ENCODE measurements around the gene RNF41. TPM values are rescaled to one million over a fixed set of nuclear protein-coding genes. Genes with fewer than 3 reads are reported as not detected.
A peak's percentile ranks its signal among the peaks of the same experiment; 100 is the strongest.

Gene RNF41
- total RNA-seq, 1 donor from 2014 or later: 50.8 TPM

GRCh38 chr12:56242986-56243385, 21.3 kb upstream of the RNF41 start:
- H3K4me1 Mint-ChIP-seq (ENCODE audit: low read depth): no peaks in the 10 kb centered on the region
- H3K27me3 Mint-ChIP-seq: no peaks in the 10 kb centered on the region
- DNase-seq (ENCODE audit: low spot score, unreplicated experiment): no peak
- H3K36me3 Mint-ChIP-seq (ENCODE audit: insufficient read depth): peaks cover 26% of the 10 kb centered on the region
- no peaks in the 10 kb centered on the region for H3K9me3 Mint-ChIP-seq (ENCODE audit: low read depth)
- TF ChIP-seq, protein P1, sequence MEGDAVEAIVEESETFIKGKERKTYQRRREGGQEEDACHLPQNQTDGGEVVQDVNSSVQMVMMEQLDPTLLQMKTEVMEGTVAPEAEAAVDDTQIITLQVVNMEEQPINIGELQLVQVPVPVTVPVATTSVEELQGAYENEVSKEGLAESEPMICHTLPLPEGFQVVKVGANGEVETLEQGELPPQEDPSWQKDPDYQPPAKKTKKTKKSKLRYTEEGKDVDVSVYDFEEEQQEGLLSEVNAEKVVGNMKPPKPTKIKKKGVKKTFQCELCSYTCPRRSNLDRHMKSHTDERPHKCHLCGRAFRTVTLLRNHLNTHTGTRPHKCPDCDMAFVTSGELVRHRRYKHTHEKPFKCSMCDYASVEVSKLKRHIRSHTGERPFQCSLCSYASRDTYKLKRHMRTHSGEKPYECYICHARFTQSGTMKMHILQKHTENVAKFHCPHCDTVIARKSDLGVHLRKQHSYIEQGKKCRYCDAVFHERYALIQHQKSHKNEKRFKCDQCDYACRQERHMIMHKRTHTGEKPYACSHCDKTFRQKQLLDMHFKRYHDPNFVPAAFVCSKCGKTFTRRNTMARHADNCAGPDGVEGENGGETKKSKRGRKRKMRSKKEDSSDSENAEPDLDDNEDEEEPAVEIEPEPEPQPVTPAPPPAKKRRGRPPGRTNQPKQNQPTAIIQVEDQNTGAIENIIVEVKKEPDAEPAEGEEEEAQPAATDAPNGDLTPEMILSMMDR (IDR thresholded peaks at IDR 0.05; ENCODE audit: unreplicated experiment): no peak
- H3K4me3 Mint-ChIP-seq (ENCODE audit: low read depth): no peak overlapping the region
- no peak overlapping the region for H3K27ac Mint-ChIP-seq

GRCh38 chr12:56241424-56242303, 19.9 kb upstream of the RNF41 start:
- Mint-ChIP-seq H3K36me3 (ENCODE audit: insufficient read depth) (peaks cover 24% of the 10 kb centered on the region), H3K4me3 (ENCODE audit: low read depth) (no peak overlapping the region), H3K4me1 (ENCODE audit: low read depth) (no peaks in the 10 kb centered on the region), H3K27ac (no peak overlapping the region), H3K27me3 (no peaks in the 10 kb centered on the region), H3K9me3 (ENCODE audit: low read depth) (no peaks in the 10 kb centered on the region)
- DNase-seq (ENCODE audit: low spot score, unreplicated experiment): no peak
- TF ChIP-seq, protein P1 (IDR thresholded peaks at IDR 0.05; ENCODE audit: unreplicated experiment): no peak

- H3K27me3 Mint-ChIP-seq: no peaks in the 10 kb centered on the region
- TF ChIP-seq, protein P1 (IDR thresholded peaks at IDR 0.05; ENCODE audit: unreplicated experiment): no peak
- H3K36me3 Mint-ChIP-seq (ENCODE audit: insufficient read depth): peaks cover 16% of the 10 kb centered on the region
- H3K4me1 Mint-ChIP-seq (ENCODE audit: low read depth): peaks cover 7% of the 10 kb centered on the region
- H3K4me3 Mint-ChIP-seq (ENCODE audit: low read depth): no peak overlapping the region
- H3K9me3 Mint-ChIP-seq (ENCODE audit: low read depth): no peaks in the 10 kb centered on the region
- no peak overlapping the region for H3K27ac Mint-ChIP-seq
- DNase-seq (ENCODE audit: low spot score, unreplicated experiment): no peak
Observed at GRCh38 chr12:56237552-56237951, 15.8 kb upstream of the RNF41 start.

GRCh38 chr12:56236985-56237384, 15.3 kb upstream of the RNF41 start:
- Mint-ChIP-seq H3K36me3 (ENCODE audit: insufficient read depth) (peaks cover 15% of the 10 kb centered on the region), H3K27ac (no peak overlapping the region), H3K27me3 (no peaks in the 10 kb centered on the region), H3K9me3 (ENCODE audit: low read depth) (no peaks in the 10 kb centered on the region), H3K4me3 (ENCODE audit: low read depth) (no peak overlapping the region), H3K4me1 (ENCODE audit: low read depth) (peaks cover 8% of the 10 kb centered on the region)
- no peak for DNase-seq (ENCODE audit: low spot score, unreplicated experiment)
- TF ChIP-seq, protein P1 (IDR thresholded peaks at IDR 0.05; ENCODE audit: unreplicated experiment): no peak

DNA sequence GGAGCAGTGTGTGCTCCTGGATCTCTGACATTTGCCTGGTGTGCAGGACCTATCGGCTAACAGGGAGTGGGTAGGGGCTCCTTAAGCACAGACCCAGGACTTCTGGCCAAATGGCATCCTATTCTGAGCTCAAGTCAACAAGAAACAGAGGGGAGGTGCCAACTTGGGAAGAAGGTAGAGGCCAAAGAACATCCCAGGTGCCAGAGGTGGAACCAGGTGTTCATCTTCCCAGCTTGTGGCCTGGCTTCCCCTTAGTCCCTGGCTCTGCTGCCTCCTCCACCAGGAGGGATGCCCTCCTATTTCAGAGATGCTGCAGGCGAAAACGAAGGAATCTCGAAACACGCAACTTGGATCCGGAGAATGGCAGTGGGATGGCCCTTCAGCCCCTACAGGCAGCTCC, 14.4 kb upstream of the RNF41 start:
- no peaks in the 10 kb centered on the region for H3K27me3 Mint-ChIP-seq
- peak overlapping the region; percentile 64 for H3K27ac Mint-ChIP-seq
- H3K4me3 Mint-ChIP-seq (ENCODE audit: low read depth): no peak overlapping the region
- peaks cover 9% of the 10 kb centered on the region for H3K36me3 Mint-ChIP-seq (ENCODE audit: insufficient read depth)
- no peaks in the 10 kb centered on the region for H3K9me3 Mint-ChIP-seq (ENCODE audit: low read depth)
- no peak for DNase-seq (ENCODE audit: low spot score, unreplicated experiment)
- TF ChIP-seq, protein P1 (IDR thresholded peaks at IDR 0.05; ENCODE audit: unreplicated experiment): no peak
- peaks cover 12% of the 10 kb centered on the region for H3K4me1 Mint-ChIP-seq (ENCODE audit: low read depth)
